Astrocyte of the spinal cord (primary cell): ENCODE measurements around the gene GRXCR2.

Experiments
- DNase-seq: peaks from one replicate; pipeline ENCODE4 v3.0.0; 2011; ENCODE audit warnings: low read depth, low spot score
- H3K4me3 ChIP-seq: 2 replicates; pipeline ENCODE4 v1.5.1; 2011; ENCODE audit warnings: low read depth, mild to moderate bottlenecking, low read length, moderate library complexity
- in situ Hi-C: cut with HindIII; loops from 2 replicates; pipeline ENCODE4 v1.10.0; 2017; ENCODE audit warnings: low sequenced_read_pairs
- TF ChIP-seq, protein P1 (sequence below): IDR thresholded peaks from 2 replicates; pipeline ENCODE4 v1.5.1; 2012; ENCODE audit warnings: low read depth, mild to moderate bottlenecking, low read length, inconsistent platforms

The GRXCR2 gene

GRCh38 chr5:145856285-145856818, 16.5 kb downstream of the GRXCR2 start:
- in situ Hi-C loops: no loop called here
- H3K4me3 ChIP-seq: no peak overlapping the region
- peak; percentile 63 for DNase-seq
- TF ChIP-seq, protein P1, sequence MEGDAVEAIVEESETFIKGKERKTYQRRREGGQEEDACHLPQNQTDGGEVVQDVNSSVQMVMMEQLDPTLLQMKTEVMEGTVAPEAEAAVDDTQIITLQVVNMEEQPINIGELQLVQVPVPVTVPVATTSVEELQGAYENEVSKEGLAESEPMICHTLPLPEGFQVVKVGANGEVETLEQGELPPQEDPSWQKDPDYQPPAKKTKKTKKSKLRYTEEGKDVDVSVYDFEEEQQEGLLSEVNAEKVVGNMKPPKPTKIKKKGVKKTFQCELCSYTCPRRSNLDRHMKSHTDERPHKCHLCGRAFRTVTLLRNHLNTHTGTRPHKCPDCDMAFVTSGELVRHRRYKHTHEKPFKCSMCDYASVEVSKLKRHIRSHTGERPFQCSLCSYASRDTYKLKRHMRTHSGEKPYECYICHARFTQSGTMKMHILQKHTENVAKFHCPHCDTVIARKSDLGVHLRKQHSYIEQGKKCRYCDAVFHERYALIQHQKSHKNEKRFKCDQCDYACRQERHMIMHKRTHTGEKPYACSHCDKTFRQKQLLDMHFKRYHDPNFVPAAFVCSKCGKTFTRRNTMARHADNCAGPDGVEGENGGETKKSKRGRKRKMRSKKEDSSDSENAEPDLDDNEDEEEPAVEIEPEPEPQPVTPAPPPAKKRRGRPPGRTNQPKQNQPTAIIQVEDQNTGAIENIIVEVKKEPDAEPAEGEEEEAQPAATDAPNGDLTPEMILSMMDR: no peak

- TF ChIP-seq, protein P1: no peak
- in situ Hi-C loops: no loop called here
Observed at GRCh38 chr5:145855763-145856267, 17.0 kb downstream of the GRXCR2 start.

DNA sequence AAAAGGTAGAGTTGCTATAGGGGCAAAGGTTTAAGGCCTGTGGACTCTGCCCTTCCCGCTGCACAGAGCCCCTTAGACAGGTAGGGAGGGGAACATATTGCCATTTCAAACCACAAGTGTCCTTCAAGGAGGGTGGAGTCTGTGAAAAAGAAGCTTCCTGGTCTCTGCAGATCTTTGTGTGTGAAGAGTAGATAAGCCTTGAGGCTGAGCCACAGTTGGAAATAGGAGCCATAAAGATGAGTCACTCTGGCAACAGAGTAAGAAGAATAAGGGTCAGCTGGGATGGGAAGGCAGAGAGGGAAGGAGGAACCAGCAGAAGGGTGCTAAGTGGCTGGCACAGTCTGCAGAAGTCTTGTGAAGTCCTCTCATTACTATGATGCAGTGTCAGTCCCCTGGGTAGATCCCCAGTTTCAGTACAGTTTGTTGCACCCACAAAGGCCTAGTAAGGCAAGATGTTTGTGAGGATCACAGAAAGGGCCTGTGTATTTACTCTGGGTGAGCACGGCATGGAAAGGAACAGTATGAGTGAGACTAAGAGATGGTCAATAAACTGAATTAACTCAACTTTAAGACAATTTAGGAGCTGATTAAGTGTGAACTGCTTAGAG, 18.1 kb downstream of the GRXCR2 start:
- in situ Hi-C loops: no loop called here
- TF ChIP-seq, protein P1: no peak
- DNase-seq: peak; percentile 81
- H3K4me3 ChIP-seq: no peak overlapping the region

More at GRCh38 chr5:145855763-145856267, 17.0 kb downstream of the GRXCR2 start:
- DNase-seq: peak; percentile 22
- H3K4me3 ChIP-seq: no peak overlapping the region

DNA sequence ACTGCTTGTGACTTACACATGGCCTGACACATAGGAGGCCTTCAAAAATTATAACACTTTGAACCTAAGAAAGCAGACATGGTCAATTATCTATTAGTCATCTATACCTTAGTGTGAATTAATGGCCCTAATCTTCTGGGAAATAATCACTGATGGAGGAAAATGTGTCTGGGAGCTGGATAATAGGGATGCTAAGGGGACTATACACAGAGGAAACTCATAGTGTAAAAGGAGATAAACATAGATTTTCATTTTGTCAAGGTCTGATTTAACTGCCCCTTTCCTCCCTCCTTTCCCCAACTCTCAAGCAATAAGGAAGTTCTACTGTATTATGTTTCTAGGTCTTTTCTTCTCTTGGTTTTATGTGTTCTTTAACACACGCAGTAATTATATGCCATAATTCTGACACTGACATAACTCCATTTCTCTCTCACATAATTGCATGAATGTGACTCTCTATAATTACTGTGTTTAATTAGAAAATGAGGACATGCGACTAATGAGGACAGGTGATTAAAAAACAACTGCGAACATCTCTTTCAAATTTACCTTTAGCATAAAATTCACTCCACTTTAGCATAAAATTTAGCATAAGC, 18.9 kb downstream of the GRXCR2 start:
- no peak for DNase-seq
- TF ChIP-seq, protein P1: no peak
- in situ Hi-C loops: no loop called here
- H3K4me3 ChIP-seq: no peak overlapping the region

- DNase-seq: no peak
- in situ Hi-C loops: no loop called here
- TF ChIP-seq, protein P1: no peak
- H3K4me3 ChIP-seq: no peak overlapping the region
Observed at GRCh38 chr5:145852990-145853389, 19.8 kb downstream of the GRXCR2 start.

DNA sequence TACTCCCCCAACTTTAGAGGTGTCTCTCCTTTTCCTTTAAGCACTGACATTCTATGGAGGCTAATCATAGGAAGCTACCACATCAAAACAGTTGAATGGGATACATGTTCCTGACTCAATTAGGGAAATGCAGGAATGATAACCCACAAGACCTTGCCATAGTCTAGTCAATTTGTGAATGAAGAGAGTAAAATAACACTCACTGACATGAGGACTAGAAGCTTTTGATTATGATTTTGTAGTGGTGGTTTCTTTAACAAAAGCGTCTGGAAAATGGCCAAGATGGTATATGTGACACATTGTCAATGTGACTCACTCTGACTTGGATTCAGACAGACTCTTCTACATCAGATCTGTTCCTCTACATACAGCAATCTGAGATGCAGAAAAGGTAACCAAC, 24.0 kb downstream of the GRXCR2 start:
- peak; percentile 53 for DNase-seq
- TF ChIP-seq, protein P1: no peak
- in situ Hi-C loops: no loop called here
- no peak overlapping the region for H3K4me3 ChIP-seq
